ENCODE data around the gene PLA2G4E. TPM values are rescaled to one million over a fixed set of nuclear protein-coding genes. Genes with fewer than 3 reads are reported as not detected.

PLA2G4E gene
- total RNA-seq, 1 donor from 2014 or later: 8.8 TPM

DNA sequence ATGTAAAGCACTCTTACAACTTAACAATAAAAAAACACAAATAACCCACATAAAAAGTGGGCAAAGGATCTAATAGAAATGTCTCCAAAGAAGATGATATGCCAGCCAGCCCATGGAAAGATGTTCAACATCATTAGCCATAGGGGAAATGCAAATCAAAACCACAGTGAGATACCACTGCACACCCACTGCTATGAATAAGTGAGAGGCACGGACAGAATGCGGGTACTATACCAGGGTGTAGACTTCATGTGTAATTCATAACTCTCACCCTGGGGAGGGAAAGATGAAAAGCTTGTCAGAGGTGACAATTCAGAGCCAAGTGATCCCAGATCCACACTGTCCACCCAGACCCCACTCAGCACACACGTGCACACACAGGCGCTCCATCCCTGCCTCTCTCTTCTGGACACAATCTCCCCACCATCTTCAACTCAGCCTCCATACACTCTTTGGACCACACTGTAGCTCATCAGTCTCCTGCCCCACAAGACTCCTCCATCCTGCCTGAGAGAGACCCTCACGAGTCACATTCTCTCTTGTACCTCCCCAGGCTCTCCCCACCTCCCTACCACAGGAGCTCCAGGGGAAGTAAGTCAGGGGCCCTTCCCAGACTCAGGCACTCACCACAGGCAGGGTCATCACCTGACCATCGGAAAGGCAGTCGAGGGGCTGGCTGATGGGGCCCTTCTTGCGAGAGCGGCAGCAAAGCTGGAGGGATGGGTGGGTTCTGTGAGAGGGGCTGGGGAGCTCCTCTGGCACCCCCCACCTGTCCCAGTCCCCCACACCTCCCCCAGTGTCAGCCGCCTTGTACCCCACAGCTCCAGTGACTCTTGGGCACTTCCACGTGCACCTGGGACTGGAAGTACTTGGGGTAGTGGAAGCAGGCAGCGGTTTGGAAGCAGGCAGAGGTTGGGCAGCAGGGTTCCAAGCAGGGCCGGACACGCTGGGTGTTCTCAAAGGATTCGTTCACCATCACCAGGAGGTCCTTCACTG is 21.3 kb downstream of the PLA2G4E start:
- H3K4me1 ChIP-seq: no peaks in the 10 kb centered on the region
- DNase-seq (ENCODE audit: extremely low spot score in 2 of 2): no peak
- TF ChIP-seq, protein P1, sequence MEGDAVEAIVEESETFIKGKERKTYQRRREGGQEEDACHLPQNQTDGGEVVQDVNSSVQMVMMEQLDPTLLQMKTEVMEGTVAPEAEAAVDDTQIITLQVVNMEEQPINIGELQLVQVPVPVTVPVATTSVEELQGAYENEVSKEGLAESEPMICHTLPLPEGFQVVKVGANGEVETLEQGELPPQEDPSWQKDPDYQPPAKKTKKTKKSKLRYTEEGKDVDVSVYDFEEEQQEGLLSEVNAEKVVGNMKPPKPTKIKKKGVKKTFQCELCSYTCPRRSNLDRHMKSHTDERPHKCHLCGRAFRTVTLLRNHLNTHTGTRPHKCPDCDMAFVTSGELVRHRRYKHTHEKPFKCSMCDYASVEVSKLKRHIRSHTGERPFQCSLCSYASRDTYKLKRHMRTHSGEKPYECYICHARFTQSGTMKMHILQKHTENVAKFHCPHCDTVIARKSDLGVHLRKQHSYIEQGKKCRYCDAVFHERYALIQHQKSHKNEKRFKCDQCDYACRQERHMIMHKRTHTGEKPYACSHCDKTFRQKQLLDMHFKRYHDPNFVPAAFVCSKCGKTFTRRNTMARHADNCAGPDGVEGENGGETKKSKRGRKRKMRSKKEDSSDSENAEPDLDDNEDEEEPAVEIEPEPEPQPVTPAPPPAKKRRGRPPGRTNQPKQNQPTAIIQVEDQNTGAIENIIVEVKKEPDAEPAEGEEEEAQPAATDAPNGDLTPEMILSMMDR (IDR thresholded peaks at IDR 0.05): no peak
- TF ChIP-seq POLR2A (IDR thresholded peaks at IDR 0.05) (no peak), POLR2AphosphoS5 (IDR thresholded peaks at IDR 0.05; ENCODE audit: insufficient read depth in 1 of 2, low read depth in 1 of 2) (no peak)
- no peak overlapping the region for H3K27ac ChIP-seq
- H3K4me3 ChIP-seq: no peak overlapping the region
- no peaks in the 10 kb centered on the region for H3K36me3 ChIP-seq
- H3K27me3 ChIP-seq: no peaks in the 10 kb centered on the region
- intact Hi-C loops (cut with DNase I): no loop called here
- H3K9me3 ChIP-seq: no peaks in the 10 kb centered on the region

GRCh38 chr15:41997845-41998244 is 23.0 kb downstream of the PLA2G4E start:
- H3K27me3 ChIP-seq: no peaks in the 10 kb centered on the region
- TF ChIP-seq POLR2AphosphoS5 (IDR thresholded peaks at IDR 0.05; ENCODE audit: insufficient read depth in 1 of 2, low read depth in 1 of 2): no peak
- TF ChIP-seq POLR2A (IDR thresholded peaks at IDR 0.05): no peak
- TF ChIP-seq, protein P1 (IDR thresholded peaks at IDR 0.05): no peak
- H3K9me3 ChIP-seq: no peaks in the 10 kb centered on the region
- no peaks in the 10 kb centered on the region for H3K4me1 ChIP-seq
- H3K36me3 ChIP-seq: no peaks in the 10 kb centered on the region
- intact Hi-C loops (cut with DNase I): no loop called here
- H3K27ac ChIP-seq: no peak overlapping the region
- no peak for DNase-seq (ENCODE audit: extremely low spot score in 2 of 2)
- no peak overlapping the region for H3K4me3 ChIP-seq

DNA sequence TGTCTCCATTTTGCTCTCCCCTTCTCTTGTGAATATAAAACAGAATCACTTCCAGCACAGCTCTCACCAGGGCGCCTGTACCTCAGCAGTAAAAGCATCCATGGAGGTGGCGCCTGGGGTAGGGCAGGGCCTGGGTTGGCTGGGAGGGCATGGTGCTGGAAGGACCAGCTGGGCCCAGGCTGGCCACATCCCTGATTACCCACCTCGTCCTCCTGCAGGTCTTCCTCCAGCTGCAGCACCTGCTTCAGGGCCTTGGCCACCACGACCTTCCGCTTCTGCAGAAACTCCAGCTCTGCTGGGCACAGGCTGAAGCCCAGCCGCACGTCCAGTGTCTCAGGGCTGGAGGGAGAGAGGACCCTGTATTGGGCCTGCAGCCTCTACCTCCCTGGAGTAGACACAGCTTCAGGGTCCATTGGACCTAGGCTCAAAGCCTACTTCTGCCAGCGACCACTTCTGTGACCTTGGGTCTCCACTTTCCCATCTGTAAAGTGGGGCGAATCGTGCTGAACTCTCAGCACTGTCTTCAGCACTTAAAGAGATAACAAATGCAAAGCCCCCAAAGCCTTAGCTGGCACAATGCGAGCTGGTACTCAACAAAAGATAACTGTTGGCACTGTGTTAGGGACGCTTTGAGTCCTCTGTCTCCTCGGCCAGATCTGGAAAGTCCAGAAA is 23.8 kb downstream of the PLA2G4E start:
- H3K36me3 ChIP-seq: no peaks in the 10 kb centered on the region
- no peak for DNase-seq (ENCODE audit: extremely low spot score in 2 of 2)
- H3K27ac ChIP-seq: no peak overlapping the region
- TF ChIP-seq POLR2A (IDR thresholded peaks at IDR 0.05): no peak
- TF ChIP-seq, protein P1 (IDR thresholded peaks at IDR 0.05): no peak
- no peak for TF ChIP-seq POLR2AphosphoS5 (IDR thresholded peaks at IDR 0.05; ENCODE audit: insufficient read depth in 1 of 2, low read depth in 1 of 2)
- H3K4me1 ChIP-seq: no peaks in the 10 kb centered on the region
- H3K9me3 ChIP-seq: no peaks in the 10 kb centered on the region
- H3K4me3 ChIP-seq: no peak overlapping the region
- H3K27me3 ChIP-seq: no peaks in the 10 kb centered on the region
- intact Hi-C loops (cut with DNase I): no loop called here

DNA sequence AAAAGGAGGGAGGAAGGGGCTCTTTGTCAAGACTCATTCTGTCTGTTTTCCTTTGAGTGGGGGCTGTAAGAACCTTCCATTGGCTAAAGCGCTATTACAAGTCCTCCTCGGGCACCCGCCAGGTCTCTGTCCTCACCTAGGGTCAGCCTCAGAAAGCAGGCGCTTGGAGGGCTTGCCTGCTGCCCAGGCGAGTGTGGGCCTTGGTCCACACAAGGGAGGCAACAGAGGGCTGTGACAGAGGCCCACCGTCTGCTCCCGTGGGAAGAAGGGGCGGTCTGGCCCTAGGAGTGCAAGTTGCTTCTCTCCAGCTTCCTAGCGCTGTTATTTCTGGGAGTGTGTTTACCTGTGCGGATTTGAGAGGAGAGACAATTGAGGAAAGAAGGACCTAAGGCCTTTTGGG is 24.5 kb downstream of the PLA2G4E start:
- H3K4me1 ChIP-seq: no peaks in the 10 kb centered on the region
- H3K4me3 ChIP-seq: no peak overlapping the region
- DNase-seq (ENCODE audit: extremely low spot score in 2 of 2): no peak
- intact Hi-C loops (cut with DNase I): no loop called here
- no peak overlapping the region for H3K27ac ChIP-seq
- TF ChIP-seq POLR2AphosphoS5 (IDR thresholded peaks at IDR 0.05; ENCODE audit: insufficient read depth in 1 of 2, low read depth in 1 of 2) (no peak), POLR2A (IDR thresholded peaks at IDR 0.05) (no peak)
- TF ChIP-seq, protein P1 (IDR thresholded peaks at IDR 0.05): no peak
- no peaks in the 10 kb centered on the region for H3K27me3 ChIP-seq
- no peaks in the 10 kb centered on the region for H3K36me3 ChIP-seq
- no peaks in the 10 kb centered on the region for H3K9me3 ChIP-seq
